LoVo (cell line): ENCODE data around the gene SIM1.
A peak's percentile ranks its signal among the peaks of the same experiment; 100 is the strongest.

Experiments
- DNase-seq: peaks from one replicate; pipeline ENCODE4 v3.0.0-alpha.2; 2016; ENCODE audit warnings: low spot score

Gene SIM1

GRCh38 chr6:100456908-100457235 is 7.8 kb downstream of the SIM1 start:
- DNase-seq = no peak

- DNase-seq = no peak
Measured at GRCh38 chr6:100456141-100456907, 8.4 kb downstream of the SIM1 start.

- DNase-seq = peak; percentile 23
Measured at GRCh38 chr6:100455230-100456124, 9.2 kb downstream of the SIM1 start.

GRCh38 chr6:100454551-100455229 is 10.0 kb downstream of the SIM1 start:
- DNase-seq = no peak

- DNase-seq = no peak
Measured at GRCh38 chr6:100453701-100454521, 10.8 kb downstream of the SIM1 start.

GRCh38 chr6:100452998-100453397 is 11.7 kb downstream of the SIM1 start:
- no peak for DNase-seq

- no peak for DNase-seq
Measured at GRCh38 chr6:100451577-100451976, 13.1 kb downstream of the SIM1 start.

GRCh38 chr6:100449239-100449691 is 15.5 kb downstream of the SIM1 start:
- DNase-seq = no peak

GRCh38 chr6:100447900-100448748 is 16.6 kb downstream of the SIM1 start:
- no peak for DNase-seq

- DNase-seq = no peak
Measured at GRCh38 chr6:100447081-100447899, 17.4 kb downstream of the SIM1 start.

GRCh38 chr6:100446115-100447080 is 18.3 kb downstream of the SIM1 start:
- no peak for DNase-seq

GRCh38 chr6:100445512-100445911 is 19.2 kb downstream of the SIM1 start:
- no peak for DNase-seq

GRCh38 chr6:100440935-100441334 is 23.8 kb downstream of the SIM1 start:
- no peak for DNase-seq

- DNase-seq = no peak
Measured at GRCh38 chr6:100435299-100435698, 29.4 kb downstream of the SIM1 start.

GRCh38 chr6:100433726-100434435 is 30.8 kb downstream of the SIM1 start:
- DNase-seq = no peak

GRCh38 chr6:100432136-100432535 is 32.6 kb downstream of the SIM1 start:
- DNase-seq = no peak

- DNase-seq = no peak
Measured at GRCh38 chr6:100430962-100431361, 33.8 kb downstream of the SIM1 start.

- DNase-seq = no peak
Measured at GRCh38 chr6:100427452-100427851, 37.3 kb downstream of the SIM1 start.
